Fibroblast of skin of left biceps (primary cell): ENCODE data around the gene MVB12A.
A peak's percentile ranks its signal among the peaks of the same experiment; 100 is the strongest.

Source experiments
- DNase-seq, 2 experiments: peaks; one replicate each; pipeline ENCODE4 v3.0.0-alpha.2; 2013; ENCODE audit warnings: low read depth in 2 of 2

The MVB12A gene

GRCh38 chr19:17441241-17442021, 21.6 kb downstream of the MVB12A start:
- DNase-seq = no peak

GRCh38 chr19:17445526-17446165, 25.8 kb downstream of the MVB12A start:
- DNase-seq = no peak

GRCh38 chr19:17447704-17448130, 27.9 kb downstream of the MVB12A start:
- DNase-seq = no peak

GRCh38 chr19:17448131-17448967, 28.5 kb downstream of the MVB12A start, which contains the start of gene TMEM221:
TMEM221 (minus strand) TSS chr19:17448668; CDS start chr19:17448462, 206 bp downstream.
- no peak for DNase-seq

- no peak for DNase-seq
Measured at GRCh38 chr19:17450264-17451075, 30.6 kb downstream of the MVB12A start.

GRCh38 chr19:17451820-17452219, 32.0 kb downstream of the MVB12A start:
- no peak for DNase-seq

GRCh38 chr19:17454576-17455071, 34.8 kb downstream of the MVB12A start:
- no peak for DNase-seq

GRCh38 chr19:17455308-17456123, 35.7 kb downstream of the MVB12A start:
- DNase-seq = no peak

- no peak for DNase-seq
Measured at GRCh38 chr19:17456127-17456526, 36.3 kb downstream of the MVB12A start.

GRCh38 chr19:17457616-17458015, 37.8 kb downstream of the MVB12A start:
- no peak for DNase-seq

GRCh38 chr19:17458970-17459369, 39.1 kb downstream of the MVB12A start:
- DNase-seq = no peak

GRCh38 chr19:17460372-17461230, 40.8 kb downstream of the MVB12A start, which contains the start of gene NXNL1:
NXNL1 (minus strand) TSS chr19:17460926; CDS start chr19:17460869, 57 bp downstream.
- DNase-seq = no peak

GRCh38 chr19:17466487-17466850, 46.6 kb downstream of the MVB12A start:
- DNase-seq = no peak

GRCh38 chr19:17467471-17468301, 47.8 kb downstream of the MVB12A start:
- DNase-seq = no peak

- no peak for DNase-seq
Measured at GRCh38 chr19:17468302-17469091, 48.6 kb downstream of the MVB12A start.

GRCh38 chr19:17469092-17469480, 49.2 kb downstream of the MVB12A start:
- DNase-seq = no peak

- DNase-seq = peak; percentile 88
Measured at GRCh38 chr19:17469481-17470067, 49.7 kb downstream of the MVB12A start.
